Body of pancreas (tissue), 4 donors: ENCODE measurements around the gene CCDC186.

Source experiments
- CTCF ChIP-seq, 7 experiments: fragments of 450-650 bp in 4 of 7; fragments of 200-600 bp in 3 of 7; sonication (generic) in 3 of 7; IDR thresholded peaks; one replicate each; pipeline ENCODE4 v1.5.1; 2016 to 2019; ENCODE audit warnings: antibody characterized with exemption in 7 of 7
- POLR2A ChIP-seq, 3 donors: fragments of 450-650 bp; IDR thresholded peaks; one replicate each; pipeline ENCODE4 v1.6.1; 2016; ENCODE audit warnings: antibody characterized with exemption in 3 of 3, mild to moderate bottlenecking in 2 of 3

DNA sequence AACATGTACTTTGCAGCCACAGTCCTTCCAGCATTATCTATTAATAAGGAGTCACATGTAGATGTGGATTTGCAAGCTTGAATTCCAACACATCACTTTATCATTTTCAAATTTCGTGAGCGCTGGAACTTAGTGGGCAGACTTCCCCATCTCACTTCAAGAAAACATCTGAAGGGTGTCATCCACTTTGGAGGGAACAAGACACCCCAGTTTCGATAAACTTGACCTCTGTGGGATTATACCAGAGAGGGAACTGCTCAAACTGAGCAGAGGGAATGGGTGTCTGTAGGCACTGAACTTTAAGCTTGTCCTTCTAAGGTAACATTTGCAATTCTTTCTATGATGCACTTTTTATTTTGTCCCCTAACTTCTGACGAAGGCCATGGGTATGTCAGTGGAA lies 102.8 kb downstream of the CCDC186 start:
- TF ChIP-seq CTCF (IDR thresholded peaks at IDR 0.05): no peak
- TF ChIP-seq POLR2A (IDR thresholded peaks at IDR 0.05): no peak
